ENCODE data around the gene PXDC1. TPM values are rescaled to one million over a fixed set of nuclear protein-coding genes. Genes with fewer than 3 reads are reported as not detected.

PXDC1 gene
- total and polyA plus RNA-seq, 7 donors: 9.8 to 32.0 (median 22.5) TPM

DNA sequence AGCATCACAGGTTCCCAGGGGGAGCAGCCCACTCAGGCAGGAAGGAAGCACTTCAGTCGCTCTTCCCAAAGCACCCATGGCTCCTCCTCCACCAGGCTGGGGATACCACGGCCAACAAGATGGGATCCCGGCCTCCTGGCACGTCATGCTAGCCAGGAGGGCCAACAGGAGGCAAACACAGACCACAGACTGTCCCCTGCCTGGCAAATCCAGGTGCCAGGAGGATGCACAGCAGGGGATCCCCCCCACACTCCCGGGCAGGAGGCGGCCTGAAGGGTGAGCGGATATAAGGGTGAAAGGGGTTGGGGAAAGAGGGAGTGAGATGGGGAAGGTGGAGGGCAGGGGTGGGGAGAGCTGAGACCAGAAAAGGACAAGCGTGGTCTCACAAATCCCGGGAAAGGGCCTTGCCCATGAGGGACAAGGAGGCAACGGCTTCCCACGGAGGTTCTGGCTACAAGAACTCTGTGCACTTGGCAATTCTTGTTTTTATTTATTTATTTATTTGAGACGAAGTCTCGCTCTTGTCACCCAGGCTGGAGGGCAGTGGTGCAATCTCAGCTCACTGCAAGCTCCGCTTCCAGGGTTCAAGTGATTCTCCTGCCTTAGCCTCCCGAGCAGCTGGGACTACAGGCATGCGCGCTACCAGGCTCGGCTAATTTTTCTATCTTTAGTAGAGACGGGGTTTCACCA is 7.2 kb downstream of the PXDC1 start:
- DNase-seq (no peak), ATAC-seq (no peak)
- Histone ChIP-seq H3K4me3 (no peak overlapping the region), H3K36me3 (ENCODE audit: insufficient read depth in 1 of 2, low read depth in 1 of 2) (no peaks in the 10 kb centered on the region), H3K4me1 (peaks cover 86% of the 10 kb centered on the region), H3K27me3 (ENCODE audit: insufficient read depth in 3 of 3, low read length in 2 of 3) (no peaks in the 10 kb centered on the region), H3K27ac (peak overlapping the region; percentile 91), H3K9me3 (no peaks in the 10 kb centered on the region)
- intact Hi-C loops (cut with DNase I): loop anchor here (5.0 to 10.0 kb wide), 5 partner anchors 188 to 390 kb away; partner anchors contain the start of gene ECI2 (in 1 of the 2)
- TF ChIP-seq, protein P1, sequence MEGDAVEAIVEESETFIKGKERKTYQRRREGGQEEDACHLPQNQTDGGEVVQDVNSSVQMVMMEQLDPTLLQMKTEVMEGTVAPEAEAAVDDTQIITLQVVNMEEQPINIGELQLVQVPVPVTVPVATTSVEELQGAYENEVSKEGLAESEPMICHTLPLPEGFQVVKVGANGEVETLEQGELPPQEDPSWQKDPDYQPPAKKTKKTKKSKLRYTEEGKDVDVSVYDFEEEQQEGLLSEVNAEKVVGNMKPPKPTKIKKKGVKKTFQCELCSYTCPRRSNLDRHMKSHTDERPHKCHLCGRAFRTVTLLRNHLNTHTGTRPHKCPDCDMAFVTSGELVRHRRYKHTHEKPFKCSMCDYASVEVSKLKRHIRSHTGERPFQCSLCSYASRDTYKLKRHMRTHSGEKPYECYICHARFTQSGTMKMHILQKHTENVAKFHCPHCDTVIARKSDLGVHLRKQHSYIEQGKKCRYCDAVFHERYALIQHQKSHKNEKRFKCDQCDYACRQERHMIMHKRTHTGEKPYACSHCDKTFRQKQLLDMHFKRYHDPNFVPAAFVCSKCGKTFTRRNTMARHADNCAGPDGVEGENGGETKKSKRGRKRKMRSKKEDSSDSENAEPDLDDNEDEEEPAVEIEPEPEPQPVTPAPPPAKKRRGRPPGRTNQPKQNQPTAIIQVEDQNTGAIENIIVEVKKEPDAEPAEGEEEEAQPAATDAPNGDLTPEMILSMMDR (IDR thresholded peaks at IDR 0.05): no peak
- 65 to 77% (median 70%) methylated on average over 19 of the region's 19 CpGs for WGBS, 3 donors

DNA sequence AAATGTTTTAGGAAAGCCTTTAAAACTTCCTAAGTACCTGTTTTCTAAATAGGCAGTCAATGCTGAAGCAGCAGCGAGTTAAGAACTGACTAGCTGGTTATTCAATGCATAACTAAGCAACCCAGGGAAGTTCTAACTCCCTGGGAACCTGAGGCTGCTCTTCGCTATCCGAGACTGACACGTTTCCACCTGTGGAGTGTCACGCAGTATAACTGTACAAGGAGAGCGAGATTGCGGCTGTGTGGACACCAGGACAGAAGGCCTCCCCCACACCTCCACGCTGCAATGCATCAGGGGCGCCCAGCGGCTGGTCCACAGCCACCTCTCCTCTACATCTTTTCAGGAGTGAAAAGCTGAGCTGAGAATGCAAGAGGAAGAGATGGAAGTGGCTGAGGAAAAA is 8.0 kb downstream of the PXDC1 start:
- DNase-seq: no peak
- H3K4me3 ChIP-seq: peak overlapping the region; percentile 54
- intact Hi-C loops (cut with DNase I): loop anchor here (2.0 to 10.0 kb wide), 6 partner anchors 105 to 391 kb away; partner anchors contain the start of genes ECI2 (in 1 of the 2) and FAM50B (in 1 of the 2)
- H3K27me3 ChIP-seq (ENCODE audit: insufficient read depth in 3 of 3, low read length in 2 of 3): no peaks in the 10 kb centered on the region
- no peak for ATAC-seq
- no peaks in the 10 kb centered on the region for H3K36me3 ChIP-seq (ENCODE audit: insufficient read depth in 1 of 2, low read depth in 1 of 2)
- TF ChIP-seq, protein P1 (IDR thresholded peaks at IDR 0.05): no peak
- H3K27ac ChIP-seq: peak overlapping the region; percentile 91
- H3K4me1 ChIP-seq: peaks cover 83% of the 10 kb centered on the region
- no peaks in the 10 kb centered on the region for H3K9me3 ChIP-seq
- 87 to 91% (median 90%) methylated on average over 10 of the region's 10 CpGs for WGBS, 3 donors

DNA sequence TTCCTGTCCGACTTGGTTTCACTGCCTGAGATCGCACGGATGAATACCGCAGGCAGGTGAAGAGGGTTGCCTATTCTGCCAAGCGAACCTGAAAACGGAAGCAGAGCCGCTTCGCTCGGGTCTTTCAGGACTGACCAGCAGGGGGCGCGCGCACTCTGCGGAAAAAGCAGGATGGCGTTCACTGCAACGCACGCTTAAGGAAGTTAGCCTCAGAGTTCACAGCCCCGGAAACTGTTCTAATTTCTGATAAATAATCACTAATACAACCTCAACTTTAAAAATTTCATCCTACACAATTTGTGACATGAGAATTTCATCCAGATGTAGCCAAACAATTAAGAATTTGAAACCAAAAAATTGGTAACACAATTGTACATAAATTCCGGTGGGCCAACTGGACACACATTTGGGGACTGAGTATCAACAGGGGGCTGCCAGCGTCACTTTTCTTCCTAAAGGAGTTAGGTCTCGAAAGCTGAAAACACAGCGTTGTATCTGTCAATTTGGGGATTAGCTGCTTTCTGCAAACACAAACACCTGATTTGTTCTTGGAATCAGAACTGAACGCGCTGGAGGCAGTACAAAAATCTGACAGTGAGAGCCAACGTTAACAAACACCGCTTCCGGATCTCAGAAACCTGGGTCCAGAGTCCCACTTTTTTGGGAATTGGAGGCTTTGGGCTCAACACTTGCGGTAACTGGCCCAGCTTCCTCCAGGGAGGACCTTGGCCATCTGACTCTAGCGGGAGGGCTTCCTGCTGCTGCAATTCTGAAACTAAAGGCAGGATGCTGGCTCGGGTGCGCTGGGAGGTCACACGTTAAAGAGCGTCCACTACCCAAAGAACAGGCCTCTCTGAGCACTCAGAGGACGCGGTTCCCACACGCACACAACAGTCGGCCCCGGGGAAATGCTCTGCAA is 8.8 kb downstream of the PXDC1 start:
- Histone ChIP-seq H3K4me1 (peaks cover 75% of the 10 kb centered on the region), H3K4me3 (peak overlapping the region; percentile 54), H3K27me3 (ENCODE audit: insufficient read depth in 3 of 3, low read length in 2 of 3) (no peaks in the 10 kb centered on the region), H3K36me3 (ENCODE audit: insufficient read depth in 1 of 2, low read depth in 1 of 2) (peaks cover 0 to 4% of the 10 kb centered on the region in 2 donors), H3K27ac (peak overlapping the region; percentile 91), H3K9me3 (no peaks in the 10 kb centered on the region)
- TF ChIP-seq, protein P1 (IDR thresholded peaks at IDR 0.05): peak; percentile 96
- DNase-seq (peak; percentile 84 to 91), ATAC-seq (peak; percentile 66 to 83 (median 70))
- intact Hi-C loops (cut with DNase I): loop anchor here (1.0 to 10.0 kb wide), 7 partner anchors 106 to 392 kb away; partner anchors contain the start of genes ECI2 (in 1 of the 2) and FAM50B (in 1 of the 2)
- 6 to 12% (median 7%) methylated on average over 37 of the region's 37 CpGs for WGBS, 3 donors

DNA sequence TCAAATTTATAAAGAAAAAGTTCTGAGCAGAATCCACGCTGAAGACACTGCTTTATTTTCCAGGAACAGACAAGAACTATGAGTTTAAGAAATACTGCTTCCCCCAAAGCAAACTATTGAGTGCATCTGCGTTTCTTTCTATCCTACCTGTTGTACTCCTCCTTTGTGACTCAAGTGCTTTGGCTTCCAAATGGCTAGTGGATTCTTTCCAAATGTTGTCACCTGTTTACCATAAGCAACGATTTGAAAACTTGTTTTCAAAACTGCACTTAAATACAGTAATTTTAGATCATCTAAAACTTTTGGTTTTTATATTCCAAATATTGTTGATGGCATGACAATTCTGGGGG is 9.5 kb downstream of the PXDC1 start:
- ATAC-seq: no peak

More for the DNA sequence above, 9.5 kb downstream of the PXDC1 start:
- TF ChIP-seq, protein P1 (IDR thresholded peaks at IDR 0.05): no peak
- WGBS, 3 donors: 32 to 48% (median 34%) methylated on average over 3 of the region's 3 CpGs
- H3K9me3 ChIP-seq: no peaks in the 10 kb centered on the region
- no peaks in the 10 kb centered on the region for H3K27me3 ChIP-seq (ENCODE audit: insufficient read depth in 3 of 3, low read length in 2 of 3)
- H3K27ac ChIP-seq: peak overlapping the region; percentile 91
- H3K4me1 ChIP-seq: peaks cover 69% of the 10 kb centered on the region
- H3K36me3 ChIP-seq (ENCODE audit: insufficient read depth in 1 of 2, low read depth in 1 of 2): peaks cover 0 to 10% of the 10 kb centered on the region in 2 donors
- no peak for DNase-seq
- H3K4me3 ChIP-seq: peak overlapping the region; percentile 54
- intact Hi-C loops (cut with DNase I): loop anchor here (1.0 to 10.0 kb wide), 7 partner anchors 107 to 393 kb away; partner anchors contain the start of genes ECI2 (in 1 of the 2) and FAM50B (in 1 of the 2)
